ENCODE data around the gene PHF1.

PHF1 gene

GRCh38 chr6:33458676-33459075 is 47.9 kb downstream of the PHF1 start:
- DNase-seq (ENCODE audit: low spot score): no peak

GRCh38 chr6:33459226-33459625 is 48.4 kb downstream of the PHF1 start:
- DNase-seq (ENCODE audit: low spot score): no peak

Data from hematopoietic multipotent progenitor cell treated with erythropoietin and hydrocortisone succinate and interleukin-3 and kit ligand, for 15 days (in vitro differentiated cells).